ENCODE results near the gene SNX10. TPM values are rescaled to one million over a fixed set of nuclear protein-coding genes. Genes with fewer than 3 reads are reported as not detected.
"Not testable (repeated sequence)": the region's sequence is repeated elsewhere in the genome, so short reads cannot be mapped to it uniquely, and the experiment has no call there.

The SNX10 gene, protein sequence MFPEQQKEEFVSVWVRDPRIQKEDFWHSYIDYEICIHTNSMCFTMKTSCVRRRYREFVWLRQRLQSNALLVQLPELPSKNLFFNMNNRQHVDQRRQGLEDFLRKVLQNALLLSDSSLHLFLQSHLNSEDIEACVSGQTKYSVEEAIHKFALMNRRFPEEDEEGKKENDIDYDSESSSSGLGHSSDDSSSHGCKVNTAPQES
- total RNA-seq: 1.3 and 3.2 TPM in 2 replicates

DNA sequence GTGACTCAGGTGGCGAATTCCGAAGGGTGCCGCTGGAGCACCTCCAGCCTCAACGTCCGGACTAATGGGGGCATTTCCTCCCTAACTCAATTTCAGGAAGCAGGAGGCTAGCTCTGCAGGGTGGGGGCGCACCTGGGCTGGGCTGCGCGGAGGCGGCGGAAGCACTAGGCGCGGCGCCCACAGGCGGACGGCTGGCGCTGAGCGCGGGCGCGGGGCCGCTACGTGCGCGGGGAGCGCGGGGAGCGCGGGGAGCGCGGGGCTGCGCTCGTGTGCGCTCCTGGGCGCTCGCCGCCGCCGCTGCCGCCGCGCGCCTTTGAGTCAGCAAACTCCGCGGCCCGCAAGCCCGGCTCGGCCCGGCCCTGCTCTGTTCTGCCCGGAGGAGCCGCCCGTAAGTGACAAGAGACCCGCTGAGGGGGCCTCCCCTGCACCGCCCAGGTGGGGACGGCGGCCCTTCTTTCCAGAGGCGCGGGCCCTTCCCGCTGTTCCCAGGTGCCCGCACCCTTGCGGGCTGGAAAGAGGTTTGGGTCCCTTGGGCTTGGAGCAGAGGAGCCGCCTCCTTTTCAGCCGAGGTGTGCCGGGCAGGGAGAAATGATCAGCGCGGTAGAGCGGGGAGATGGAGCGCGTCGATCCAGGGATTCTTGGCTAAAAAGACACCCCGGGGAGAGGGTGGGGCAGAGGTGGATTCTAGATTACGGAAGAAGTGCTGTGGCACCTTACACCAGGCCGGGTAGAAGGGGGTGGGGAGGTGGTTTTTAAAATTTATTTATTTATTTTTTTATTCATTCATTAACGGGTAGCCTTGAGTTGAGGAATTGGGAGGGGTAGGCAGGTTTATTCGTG is at the start of gene SNX10:
Gene SNX10 (plus strand): TSS at position 164 of the 840 bp plus-strand sequence. CDS start 54,581 bp downstream, outside the sequence.
- DNase-seq (ENCODE audit: low read depth in 2 of 2): peak; percentile 11 to 41

DNA sequence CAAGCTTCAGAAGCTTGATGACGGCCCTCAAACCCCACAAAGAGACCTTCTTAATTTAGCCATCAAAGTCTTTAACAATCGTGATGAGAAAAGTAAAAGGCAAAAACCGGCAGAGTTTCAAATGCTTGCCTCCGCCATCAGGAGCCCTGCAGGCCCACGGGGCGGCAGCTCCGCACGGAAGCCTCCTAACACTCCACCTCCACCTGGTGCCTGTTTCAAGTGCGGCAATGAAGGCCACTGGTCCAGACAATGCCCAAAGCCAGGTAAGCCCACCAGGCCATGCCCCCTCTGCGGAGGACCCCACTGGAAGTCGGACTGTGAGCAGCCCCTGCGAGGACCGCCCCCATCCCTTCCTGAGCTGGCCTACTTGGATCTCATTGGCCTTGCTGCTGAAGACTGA is 46.5 kb upstream of the SNX10 start:
- DNase-seq (ENCODE audit: low read depth in 2 of 2): no peak

DNA sequence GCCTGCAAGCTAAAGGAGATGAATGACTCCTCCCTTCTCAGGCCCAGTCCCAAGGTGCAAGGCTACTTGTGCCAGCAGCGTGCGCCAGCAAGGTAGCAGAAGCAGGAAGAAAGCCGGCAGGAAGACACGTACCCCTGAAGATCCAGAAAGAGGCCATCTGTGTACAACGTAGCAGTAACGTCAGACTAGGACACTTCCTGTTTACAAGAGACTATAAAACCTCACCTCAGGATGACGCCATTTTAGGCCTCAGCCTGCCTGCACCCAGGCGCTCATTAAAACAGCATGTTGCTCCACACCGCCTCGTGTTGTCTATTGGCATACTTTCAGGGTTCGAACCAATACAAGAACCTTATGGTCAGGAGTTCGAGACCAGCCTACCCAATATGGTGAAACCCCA is 41.4 kb upstream of the SNX10 start:
- no peak for DNase-seq (ENCODE audit: low read depth in 2 of 2)

DNA sequence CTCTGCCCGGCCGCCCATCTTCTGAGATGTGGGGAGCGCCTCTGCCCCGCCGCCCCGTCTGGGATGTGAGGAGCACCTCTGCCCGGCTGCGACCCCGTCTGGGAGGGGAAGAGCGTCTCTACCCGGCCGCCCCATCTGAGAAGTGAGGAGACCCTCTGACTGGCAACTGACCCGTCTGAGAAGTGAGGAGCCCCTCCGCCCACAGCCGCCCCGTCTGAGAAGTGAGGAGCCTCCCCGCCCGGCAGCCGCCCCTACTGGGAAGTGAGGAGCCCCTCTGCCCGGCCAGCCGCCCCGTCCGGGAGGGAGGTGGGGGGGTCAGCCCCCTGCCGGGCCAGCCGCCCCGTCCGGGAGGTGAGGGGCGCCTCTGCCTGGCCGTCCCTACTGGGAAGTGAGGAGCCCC is 29.8 kb upstream of the SNX10 start:
- DNase-seq (ENCODE audit: low read depth in 2 of 2): not testable (repeated sequence)

DNA sequence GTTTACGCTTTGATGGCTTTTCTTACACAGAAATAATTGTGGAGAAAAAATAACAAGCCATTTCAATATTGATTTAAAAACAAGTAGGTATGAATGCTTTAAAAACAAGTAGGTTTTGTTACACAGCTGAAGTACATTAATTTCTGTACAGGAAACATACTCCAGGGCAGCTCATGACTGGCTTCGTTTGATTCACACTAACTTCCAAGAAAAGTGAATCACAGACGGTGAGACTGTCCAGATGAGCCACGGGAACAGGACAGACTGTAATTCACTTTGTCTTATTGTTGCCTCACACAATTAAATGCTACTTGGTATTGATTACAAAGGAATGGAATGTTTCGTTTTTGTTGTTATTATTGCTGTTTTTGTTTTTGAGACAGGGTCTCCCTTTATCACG is 26.6 kb upstream of the SNX10 start:
- DNase-seq (ENCODE audit: low read depth in 2 of 2): no peak

DNA sequence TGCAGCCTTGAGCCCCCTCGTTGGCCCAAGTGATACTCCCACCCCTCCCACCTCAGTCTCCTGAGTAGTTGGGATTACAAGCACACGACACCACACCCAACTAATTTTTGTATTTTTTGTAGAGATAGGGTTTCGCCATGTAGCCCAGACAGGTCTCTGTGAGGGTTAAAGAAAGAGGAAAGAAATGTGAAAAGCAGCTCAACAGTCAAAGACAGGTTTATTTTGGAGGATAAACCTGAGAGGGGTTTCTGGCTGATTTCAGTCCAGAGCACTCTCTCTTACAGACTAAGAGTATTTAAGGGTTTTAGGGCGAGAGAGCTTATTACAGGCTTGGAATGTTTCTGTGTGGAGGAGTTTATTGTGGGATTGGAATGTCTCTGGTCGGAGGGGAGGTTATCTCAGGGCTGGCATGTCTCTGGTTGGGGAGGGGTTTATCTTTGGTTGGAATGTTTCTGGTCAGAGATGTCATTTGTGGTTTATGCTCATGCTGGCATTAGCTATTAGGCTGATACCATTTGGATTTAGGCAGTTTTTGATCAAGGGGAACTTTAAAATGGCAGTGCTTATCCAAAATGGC is 26.1 kb upstream of the SNX10 start:
- no peak for DNase-seq (ENCODE audit: low read depth in 2 of 2)

DNA sequence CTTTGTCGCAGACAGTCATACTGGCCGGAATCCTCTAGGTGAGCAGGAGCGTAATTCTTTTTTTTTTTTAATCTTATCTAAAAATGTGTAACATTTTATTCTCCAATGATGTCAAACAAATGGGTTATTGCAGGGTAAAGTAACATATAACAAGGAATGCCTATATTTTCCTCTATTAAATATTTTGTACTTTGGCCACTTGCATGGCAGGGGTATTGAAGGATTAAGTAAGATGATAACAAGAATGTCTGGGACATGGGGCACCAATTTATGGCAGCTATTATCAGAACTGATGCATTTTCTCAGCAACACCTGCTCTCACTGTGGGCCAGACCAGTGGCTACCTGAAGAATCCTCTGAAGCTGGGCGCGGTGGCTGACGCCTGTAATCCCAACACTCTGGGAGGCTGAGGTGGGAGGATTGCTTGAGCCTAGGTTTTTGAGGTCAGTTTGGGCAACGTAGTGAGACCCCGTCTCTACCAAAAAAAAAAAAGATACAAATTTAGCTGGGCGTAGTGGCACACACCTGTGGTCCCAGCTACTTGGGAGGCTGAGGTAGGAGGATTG is 24.0 kb upstream of the SNX10 start:
- DNase-seq (ENCODE audit: low read depth in 2 of 2): no peak

DNA sequence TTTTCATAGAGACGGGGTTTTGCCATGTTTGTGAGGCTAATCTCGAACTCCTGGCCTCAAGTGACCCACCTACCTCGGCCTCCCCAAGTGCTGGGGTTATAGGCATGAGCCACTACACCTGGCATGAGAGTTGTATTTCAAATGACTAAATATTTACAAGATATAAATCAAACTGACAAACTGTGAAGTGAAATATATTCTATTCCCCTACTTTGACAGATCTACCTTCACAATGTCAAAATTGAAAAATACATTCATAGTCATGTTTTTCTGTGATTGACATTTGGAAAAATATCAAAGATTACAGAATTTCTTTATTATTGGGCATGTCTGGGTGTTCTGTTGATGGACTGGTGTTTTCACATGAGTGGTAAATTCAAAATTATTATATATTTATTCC is 16.4 kb upstream of the SNX10 start:
- no peak for DNase-seq (ENCODE audit: low read depth in 2 of 2)

DNA sequence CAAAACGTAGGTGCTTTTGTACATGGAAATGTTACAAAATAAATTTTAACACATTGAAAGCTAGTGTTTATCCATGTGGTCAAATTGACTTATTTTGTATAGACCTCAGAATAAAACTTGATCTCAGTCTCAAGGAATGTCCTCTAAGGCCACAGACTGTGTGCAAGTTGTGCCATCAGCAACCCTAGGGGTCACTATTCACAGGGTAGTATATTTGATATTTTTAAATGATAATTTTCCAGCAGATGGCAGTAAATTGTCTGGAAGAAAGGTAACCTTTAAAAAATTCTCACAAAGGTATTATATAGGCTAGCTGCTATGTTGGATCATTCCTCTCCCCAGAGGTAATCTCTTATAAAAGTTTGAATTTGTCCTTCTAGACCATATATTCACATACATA is 12.9 kb upstream of the SNX10 start:
- DNase-seq (ENCODE audit: low read depth in 2 of 2): peak; percentile 7 to 13

DNA sequence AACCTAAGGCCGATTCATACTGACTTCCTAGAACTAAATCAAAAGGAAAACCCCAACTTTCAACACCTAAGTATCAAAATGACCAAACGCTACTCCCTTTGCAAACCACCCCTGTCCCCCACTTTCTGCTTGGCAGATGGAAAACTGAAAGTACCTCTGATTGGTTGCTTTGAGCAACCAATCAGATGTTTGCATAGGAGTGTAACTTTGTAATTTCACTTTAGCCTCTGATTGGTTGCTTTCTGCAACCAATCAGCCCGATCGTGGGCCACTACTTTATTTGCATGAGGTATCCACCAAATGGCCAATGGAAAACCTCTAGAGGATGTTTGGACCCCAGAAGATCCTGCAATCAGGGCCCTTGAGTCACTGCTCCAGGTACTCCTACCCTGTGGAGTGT is 12.3 kb upstream of the SNX10 start:
- peak; percentile 7 to 13 for DNase-seq (ENCODE audit: low read depth in 2 of 2)

DNA sequence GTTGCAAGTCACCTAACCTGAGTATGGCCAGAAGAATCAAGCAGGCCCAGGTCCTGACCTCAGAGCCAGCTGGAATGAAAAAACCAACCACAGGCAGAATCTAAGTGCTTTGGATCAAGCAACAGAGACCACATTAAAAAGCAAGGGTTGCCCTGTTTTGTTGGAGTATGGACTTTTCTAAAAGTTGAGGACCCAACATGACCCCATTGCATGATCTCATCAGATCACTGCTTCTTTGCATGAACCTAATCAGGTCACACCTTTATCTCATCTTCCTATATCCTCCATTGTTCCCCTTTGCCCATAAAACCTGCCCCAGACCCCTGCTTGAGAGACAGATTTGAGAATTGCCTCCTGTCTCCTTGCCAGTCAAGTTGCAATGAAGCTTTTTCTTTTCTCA is 11.6 kb upstream of the SNX10 start:
- DNase-seq (ENCODE audit: low read depth in 2 of 2): no peak

DNA sequence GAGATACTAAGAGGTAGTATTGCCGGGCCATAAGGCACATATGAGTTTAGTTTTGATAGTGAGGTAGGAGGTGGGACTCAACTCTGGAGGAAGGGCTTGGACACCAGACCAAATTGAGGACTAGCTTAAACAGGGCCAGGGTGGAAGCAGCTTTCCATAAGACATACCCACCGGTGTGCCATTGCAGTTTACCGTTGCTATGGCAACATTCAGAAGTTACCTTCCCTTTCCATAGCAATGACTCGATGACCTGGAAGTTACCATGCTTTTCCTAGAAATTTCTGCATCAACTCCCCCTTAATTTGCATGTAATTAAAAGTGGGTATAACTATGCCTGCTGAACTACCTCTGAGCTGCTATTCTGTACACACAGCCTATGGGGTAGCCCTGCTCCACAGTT is 10.9 kb upstream of the SNX10 start:
- DNase-seq (ENCODE audit: low read depth in 2 of 2): no peak

DNA sequence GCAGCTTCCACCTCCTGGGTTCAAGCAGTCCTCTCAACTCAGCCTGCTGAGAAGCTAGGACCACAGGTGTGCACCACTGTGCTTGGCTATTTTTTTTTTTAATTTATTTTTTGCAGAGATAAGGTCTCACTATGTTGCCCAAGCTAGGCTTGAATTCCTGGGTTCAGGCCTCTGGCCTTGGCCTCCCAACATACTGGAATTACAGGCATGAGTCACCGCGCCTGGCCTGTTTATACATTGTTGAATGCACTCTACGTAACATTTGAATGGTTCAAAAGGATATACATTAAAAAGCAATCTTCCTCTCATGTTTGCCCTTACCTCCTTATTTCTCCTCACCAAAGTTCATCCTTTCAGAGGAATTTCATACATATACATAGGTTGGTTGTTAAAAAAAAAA is 7.2 kb upstream of the SNX10 start:
- DNase-seq (ENCODE audit: low read depth in 2 of 2): no peak

DNA sequence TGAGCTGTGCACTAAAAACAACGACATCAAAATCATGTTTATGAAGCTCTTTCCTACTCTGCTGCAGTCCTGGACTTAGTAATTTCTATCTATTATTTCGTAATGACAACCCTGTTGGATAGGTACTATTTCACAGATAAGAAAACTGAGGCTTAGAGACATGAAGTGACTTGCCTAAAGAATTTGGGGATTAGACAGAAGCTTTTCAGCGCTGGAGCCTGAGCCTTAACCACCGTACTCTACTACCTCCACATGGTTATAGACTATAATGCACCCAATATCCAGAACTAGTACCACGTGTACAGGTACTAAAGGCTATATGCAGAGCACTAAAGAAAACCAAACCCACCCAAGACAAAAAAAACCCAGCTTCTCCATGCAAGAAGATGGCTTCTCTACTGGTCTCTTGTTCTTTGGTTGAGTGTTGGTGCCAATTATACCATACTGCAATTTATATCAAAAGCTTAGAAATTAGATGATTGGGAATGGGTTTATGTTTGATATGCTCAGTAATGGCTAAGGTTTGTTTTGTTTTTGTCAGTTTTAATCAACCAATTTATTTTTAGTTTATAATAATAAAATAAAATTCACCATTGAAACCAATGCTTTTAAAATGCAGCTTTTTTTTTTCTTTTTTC is 6.5 kb upstream of the SNX10 start:
- DNase-seq (ENCODE audit: low read depth in 2 of 2): peak; percentile 22 to 24

DNA sequence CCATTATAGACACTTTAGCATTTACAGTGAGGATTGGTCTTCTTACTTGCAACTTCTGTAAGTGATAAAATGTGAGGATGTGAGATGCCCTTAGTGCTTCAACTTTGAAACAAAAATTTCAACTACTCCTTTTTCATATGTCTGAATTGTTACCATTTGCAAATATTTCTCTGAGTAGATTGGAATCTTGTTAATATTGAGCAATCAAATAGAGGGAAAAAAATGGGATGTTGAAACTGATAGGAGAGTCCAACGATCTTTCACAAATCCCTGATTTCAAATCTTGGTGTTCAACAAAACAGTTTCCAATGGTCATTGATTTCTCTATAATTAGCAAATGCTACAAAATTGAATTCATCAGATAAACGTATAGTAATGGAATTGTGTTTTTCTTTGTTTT is 5.5 kb upstream of the SNX10 start:
- no peak for DNase-seq (ENCODE audit: low read depth in 2 of 2)

DNA sequence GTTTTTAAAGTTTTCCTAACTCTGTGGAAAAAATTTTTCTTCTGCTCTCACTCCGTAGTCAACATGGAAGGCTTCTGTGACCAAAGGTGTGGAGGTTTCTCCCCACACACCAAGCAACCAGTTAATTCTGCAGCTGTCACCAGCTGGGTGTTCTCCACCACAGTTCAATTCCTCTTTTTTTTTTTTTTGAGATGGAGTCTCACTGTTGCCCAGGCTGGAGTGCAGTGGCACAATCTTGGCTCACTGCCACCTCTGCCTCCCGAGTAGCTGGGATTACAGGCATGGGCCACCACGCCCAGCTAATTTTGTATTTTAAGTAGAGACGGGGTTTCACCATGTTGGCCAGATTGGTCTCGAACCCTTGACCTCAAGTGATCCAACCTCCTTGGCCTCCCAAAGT is 3.5 kb upstream of the SNX10 start:
- not testable (repeated sequence) for DNase-seq (ENCODE audit: low read depth in 2 of 2)

DNA sequence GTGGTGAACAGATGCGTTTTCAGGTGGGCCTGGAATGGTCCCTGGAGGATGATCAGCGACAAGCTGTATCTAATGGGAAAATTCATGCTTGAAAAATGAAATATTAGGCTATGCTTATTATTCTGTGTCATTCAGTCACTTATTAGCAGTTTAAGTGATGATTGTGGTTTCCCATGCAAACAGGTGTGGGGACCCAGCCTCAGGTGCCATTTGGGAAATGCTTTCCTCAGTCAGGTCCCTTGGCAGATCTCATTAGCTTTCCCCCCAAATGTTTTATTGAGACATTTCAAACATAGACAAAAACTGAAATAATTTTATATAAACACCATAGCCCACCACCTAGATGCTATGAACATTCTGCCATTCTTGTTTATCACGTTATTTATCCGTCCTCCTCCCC is 411 bp upstream of the SNX10 start:
- no peak for DNase-seq (ENCODE audit: low read depth in 2 of 2)

DNA sequence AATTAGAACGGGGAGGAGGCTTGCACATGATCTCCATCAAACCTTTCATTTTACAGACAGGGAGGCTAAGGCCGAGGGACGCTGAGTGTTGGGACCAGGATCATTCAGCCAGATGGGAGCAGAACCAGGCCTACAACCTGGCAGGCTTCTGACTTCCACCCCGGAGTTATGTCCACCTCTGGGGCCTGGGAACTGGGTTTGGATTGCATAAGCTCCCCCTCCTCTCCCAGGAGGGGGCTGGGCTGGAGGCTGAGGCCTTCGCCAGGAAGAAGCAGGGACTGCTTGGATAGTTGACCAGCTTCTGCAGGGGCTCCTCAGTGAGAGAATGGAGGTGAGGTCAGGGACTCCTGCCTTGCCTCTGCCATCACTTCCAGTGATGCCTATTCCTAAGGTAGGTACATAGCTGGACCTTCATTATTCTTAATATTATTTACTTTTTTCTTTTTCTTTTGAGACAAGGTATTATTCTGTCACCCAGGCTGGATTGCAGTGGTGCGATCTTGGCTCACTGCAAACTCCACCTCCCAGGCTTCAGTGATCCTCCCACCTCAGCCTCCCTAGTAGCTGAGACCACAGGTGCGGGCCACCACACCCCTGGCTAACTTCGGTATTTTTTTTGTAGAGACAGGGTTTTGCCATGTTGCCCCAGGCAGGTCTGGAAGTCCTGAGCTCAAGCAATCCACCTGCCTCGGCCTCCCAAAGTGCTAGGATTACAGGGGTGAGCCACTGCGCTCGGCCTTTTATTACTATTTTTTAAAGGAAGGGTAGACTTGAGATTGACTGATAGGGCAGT is 1.3 kb downstream of the SNX10 start:
- DNase-seq (ENCODE audit: low read depth in 2 of 2): no peak

DNA sequence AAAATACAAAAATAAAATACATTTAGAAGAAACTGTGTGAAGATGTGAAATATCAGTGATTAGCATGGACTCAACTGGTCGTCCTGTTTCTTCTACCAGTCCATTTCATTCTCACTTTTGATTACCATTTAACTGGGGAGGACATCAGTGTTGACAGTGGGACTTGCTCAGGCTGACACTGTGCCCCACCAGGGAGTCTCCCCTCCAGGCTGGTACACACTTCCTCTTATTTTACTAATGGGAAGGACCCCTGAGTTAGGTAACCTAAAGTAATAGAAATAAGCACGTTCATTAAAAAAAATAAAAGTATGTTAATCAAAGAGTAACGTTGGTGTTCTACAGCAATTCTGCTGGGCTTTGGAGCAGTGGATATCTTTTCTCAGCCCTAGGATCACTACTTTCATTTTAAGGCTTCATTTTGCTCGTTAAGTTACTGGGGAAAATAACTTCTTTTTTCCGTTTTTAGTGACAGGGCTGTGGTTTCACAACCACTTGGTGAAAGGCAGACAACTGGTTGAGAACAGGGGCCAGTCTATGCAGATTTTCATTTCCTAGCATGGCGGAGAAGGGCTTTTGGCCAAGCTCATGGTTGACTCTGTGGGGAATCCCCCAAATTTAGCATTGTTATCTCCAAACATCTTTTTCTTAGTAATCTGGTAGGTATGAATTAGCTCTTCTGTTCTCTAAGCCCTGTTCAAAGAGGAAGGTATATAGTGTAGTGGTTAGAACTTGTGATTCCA is 2.1 kb downstream of the SNX10 start:
- no peak for DNase-seq (ENCODE audit: low read depth in 2 of 2)

DNA sequence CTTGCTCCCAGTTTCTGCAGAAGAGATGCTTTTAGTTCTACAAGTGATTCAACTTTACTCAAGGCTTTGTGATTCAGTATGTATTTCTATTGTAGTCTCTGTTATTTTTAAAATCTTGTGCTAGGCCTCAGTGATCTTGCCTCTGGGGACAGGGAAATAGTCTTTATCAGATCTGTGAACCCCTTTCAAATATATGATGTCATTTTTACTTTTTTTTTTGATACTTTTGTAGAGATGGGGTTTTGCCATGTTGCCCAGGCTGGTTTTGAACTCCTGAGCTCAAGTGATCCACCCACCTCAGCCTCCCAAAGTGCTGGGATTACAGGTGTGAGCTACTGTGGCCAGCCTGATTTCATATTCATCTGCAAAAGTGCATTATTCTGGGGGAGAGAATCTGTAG is 3.4 kb downstream of the SNX10 start:
- DNase-seq (ENCODE audit: low read depth in 2 of 2): no peak

DNA sequence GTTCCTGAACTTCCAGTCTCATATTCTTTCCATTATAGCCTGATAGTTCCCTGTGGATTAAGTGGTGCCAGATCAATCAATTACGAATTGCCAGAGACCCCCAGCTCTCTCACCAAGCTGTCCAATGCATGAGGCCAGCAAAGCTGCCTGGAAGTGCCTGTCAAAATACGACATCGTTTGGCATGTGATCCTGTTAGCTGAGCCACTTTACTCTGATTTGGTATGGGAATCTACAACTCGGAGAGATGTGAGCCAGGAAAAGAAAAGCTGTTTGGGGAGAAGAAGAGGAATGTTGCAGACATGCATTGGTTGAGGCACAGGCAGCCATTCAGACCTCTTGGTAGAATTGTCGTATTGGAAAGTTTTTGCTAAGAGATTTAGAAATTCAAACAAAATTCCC is 3.9 kb downstream of the SNX10 start:
- DNase-seq (ENCODE audit: low read depth in 2 of 2): no peak
